ENCODE measurements around the gene ATE1.

Gene ATE1

DNA sequence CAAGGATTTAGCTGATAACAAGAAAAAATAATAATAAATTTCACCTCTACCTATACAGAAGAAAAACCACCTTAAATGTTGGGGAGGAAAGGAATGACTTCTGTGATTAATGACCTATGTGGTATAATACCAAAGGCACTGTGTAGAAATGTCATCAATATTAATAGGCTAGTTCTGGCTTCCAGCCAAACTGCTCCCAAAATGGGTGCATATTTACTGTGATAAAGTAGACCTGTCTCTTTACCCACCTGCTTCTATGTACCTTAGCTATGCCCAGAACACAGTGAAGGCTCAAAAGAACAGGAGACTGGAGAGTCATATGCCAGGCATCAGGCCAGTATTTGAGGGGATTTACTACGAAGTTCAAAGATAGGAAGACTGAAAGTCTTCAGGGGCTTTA, 76.0 kb downstream of the ATE1 start:
- H3K4me3 ChIP-seq (ENCODE audit: low read depth, low read length), result no peak overlapping the region
- no peak for TF ChIP-seq MYC (IDR thresholded peaks at IDR 0.05; ENCODE audit: low read depth, low read length)
- TF ChIP-seq POLR2A (IDR thresholded peaks at IDR 0.05; ENCODE audit: extremely low read depth, insufficient read length), result no peak
- no peak for TF ChIP-seq CTCF (IDR thresholded peaks at IDR 0.05; ENCODE audit: low read depth, low read length)
- TF ChIP-seq MAX (IDR thresholded peaks at IDR 0.05; ENCODE audit: low read depth, low read length), result no peak
- no peak for DNase-seq (ENCODE audit: low read depth)

GRCh38 chr10:121848082-121848481, 79.7 kb downstream of the ATE1 start:
- no peak overlapping the region for H3K4me3 ChIP-seq (ENCODE audit: low read depth, low read length)
- TF ChIP-seq MYC (IDR thresholded peaks at IDR 0.05; ENCODE audit: low read depth, low read length) (no peak), CTCF (IDR thresholded peaks at IDR 0.05; ENCODE audit: low read depth, low read length) (no peak), MAX (IDR thresholded peaks at IDR 0.05; ENCODE audit: low read depth, low read length) (no peak), POLR2A (IDR thresholded peaks at IDR 0.05; ENCODE audit: extremely low read depth, insufficient read length) (no peak)
- no peak for DNase-seq (ENCODE audit: low read depth)

- DNase-seq (ENCODE audit: low read depth), result no peak
- H3K4me3 ChIP-seq (ENCODE audit: low read depth, low read length), result no peak overlapping the region
- no peak for TF ChIP-seq MYC (IDR thresholded peaks at IDR 0.05; ENCODE audit: low read depth, low read length)
Observed at GRCh38 chr10:121846555-121846954, 81.3 kb downstream of the ATE1 start.

- no peak overlapping the region for H3K4me3 ChIP-seq (ENCODE audit: low read depth, low read length)
Observed at GRCh38 chr10:121845044-121845784, 82.6 kb downstream of the ATE1 start.

DNA sequence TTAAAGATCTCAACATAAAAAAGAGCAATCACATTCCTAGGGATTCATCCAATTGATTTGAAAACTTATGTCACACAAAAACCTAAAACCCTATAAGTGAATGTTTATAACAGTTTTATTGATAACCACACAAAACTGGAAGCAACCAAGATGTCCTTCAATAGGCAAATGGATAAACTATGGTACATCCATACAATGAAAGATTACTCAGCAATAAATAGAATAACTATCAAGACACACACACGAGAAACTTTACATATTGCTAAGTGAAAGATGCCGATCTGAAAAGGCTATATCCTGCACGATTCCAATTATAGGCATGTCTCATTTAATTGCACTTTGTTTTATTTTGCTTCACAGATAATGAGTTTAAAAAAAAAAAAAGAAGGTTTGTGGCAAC, 83.3 kb downstream of the ATE1 start:
- DNase-seq (ENCODE audit: low read depth), result no peak
- no peak overlapping the region for H3K4me3 ChIP-seq (ENCODE audit: low read depth, low read length)
- no peak for TF ChIP-seq POLR2A (IDR thresholded peaks at IDR 0.05; ENCODE audit: extremely low read depth, insufficient read length)
- TF ChIP-seq MYC (IDR thresholded peaks at IDR 0.05; ENCODE audit: low read depth, low read length), result no peak
- no peak for TF ChIP-seq CTCF (IDR thresholded peaks at IDR 0.05; ENCODE audit: low read depth, low read length)
- TF ChIP-seq MAX (IDR thresholded peaks at IDR 0.05; ENCODE audit: low read depth, low read length), result no peak

More at GRCh38 chr10:121845044-121845784, 82.6 kb downstream of the ATE1 start:
- peak; percentile 41 for DNase-seq (ENCODE audit: low read depth)
- TF ChIP-seq MYC (IDR thresholded peaks at IDR 0.05; ENCODE audit: low read depth, low read length) (no peak), POLR2A (IDR thresholded peaks at IDR 0.05; ENCODE audit: extremely low read depth, insufficient read length) (no peak), CTCF (IDR thresholded peaks at IDR 0.05; ENCODE audit: low read depth, low read length) (no peak), MAX (IDR thresholded peaks at IDR 0.05; ENCODE audit: low read depth, low read length) (no peak)

- no peak for DNase-seq (ENCODE audit: low read depth)
- TF ChIP-seq POLR2A (IDR thresholded peaks at IDR 0.05; ENCODE audit: extremely low read depth, insufficient read length) (no peak), MAX (IDR thresholded peaks at IDR 0.05; ENCODE audit: low read depth, low read length) (no peak), CTCF (IDR thresholded peaks at IDR 0.05; ENCODE audit: low read depth, low read length) (no peak), MYC (IDR thresholded peaks at IDR 0.05; ENCODE audit: low read depth, low read length) (no peak)
- H3K4me3 ChIP-seq (ENCODE audit: low read depth, low read length), result no peak overlapping the region
Observed at GRCh38 chr10:121843379-121843778, 84.5 kb downstream of the ATE1 start.
